ENCODE results near the gene C1QL4. TPM values are rescaled to one million over a fixed set of nuclear protein-coding genes. Genes with fewer than 3 reads are reported as not detected.
A peak's percentile ranks its signal among the peaks of the same experiment; 100 is the strongest.

The C1QL4 gene
- total RNA-seq, 1 experiment from 2014 or later: 2.1 TPM

DNA sequence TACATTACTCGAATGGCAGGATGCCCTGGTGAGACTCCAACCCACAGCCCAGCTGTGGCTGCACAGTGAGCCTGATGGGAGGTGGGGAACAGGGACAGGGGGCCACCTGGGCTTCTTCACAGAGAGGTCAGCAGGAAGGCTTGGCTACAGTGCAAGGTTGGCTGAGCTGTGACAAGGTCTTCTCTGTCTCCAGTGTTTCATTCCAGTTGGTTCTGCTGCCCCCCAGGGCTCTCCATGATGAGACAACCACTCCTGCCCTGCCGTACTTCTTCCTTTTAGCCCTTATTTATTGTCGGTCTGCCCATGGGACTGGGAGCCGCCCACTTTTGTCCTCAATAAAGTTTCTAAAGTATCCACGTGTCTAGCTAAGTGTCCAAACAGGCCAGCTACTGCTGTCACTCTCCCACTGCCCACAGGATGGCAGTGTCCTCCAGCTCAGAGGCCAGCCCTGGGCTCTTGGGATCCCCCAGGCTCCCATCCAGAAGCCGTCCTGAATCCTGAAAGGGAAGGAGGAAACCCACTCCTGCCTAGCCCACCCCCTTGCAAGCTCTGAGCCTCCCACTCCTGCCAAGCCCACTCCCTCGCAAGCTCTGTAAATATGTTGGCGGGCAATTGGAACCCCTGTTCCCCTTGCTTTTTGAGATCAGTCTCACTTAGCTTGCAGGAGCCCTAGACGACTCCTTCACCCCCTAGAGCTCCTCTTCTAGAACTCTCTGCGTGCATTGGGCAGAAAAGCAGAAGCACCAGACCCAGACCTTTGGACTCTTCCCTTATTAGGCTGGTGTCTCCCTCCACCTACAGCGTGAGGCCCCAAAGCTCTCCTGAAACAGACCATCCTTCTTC is 5.4 kb downstream of the C1QL4 start:
- Histone ChIP-seq H3K36me3 (ENCODE audit: control insufficient read depth, insufficient read depth, low read length) (peaks cover 2% of the 10 kb centered on the region; the same call in 1 of the 2 replicates), H3K27ac (ENCODE audit: low read length) (no peak overlapping the region), H3K4me1 (ENCODE audit: control insufficient read depth, insufficient read depth, low read length) (peaks cover 6% of the 10 kb centered on the region; the same call in 1 of the 2 replicates), H3K9me3 (ENCODE audit: control insufficient read depth, insufficient read depth, low read depth, low read length) (no peaks in the 10 kb centered on the region), H3K4me3 (ENCODE audit: low read depth in 2 of 2, low read length in 2 of 2) (no peak overlapping the region), H3K27me3 (ENCODE audit: control insufficient read depth, insufficient read depth, low read length) (no peaks in the 10 kb centered on the region)
- CTCF ChIA-PET: interaction anchor here (0.5 to 2.3 kb wide), 13 partner anchors 9 to 446 kb away, joined by 3 to 45 read pairs (median 7); partner anchors contain the start of genes PRPF40B and TROAP
- POLR2A ChIA-PET: interaction anchor here (0.5 kb wide), 2 partner anchors 15 to 27 kb away, joined by 6 read pairs; partner anchors contain the start of gene DNAJC22
- peak; percentile 83 for ATAC-seq
- DNase-seq (ENCODE audit: low read depth, low spot score): no peak
- intact Hi-C loops (cut with micrococcal nuclease; ENCODE audit: unreplicated experiment): no loop called here
- no peak for TF ChIP-seq POLR2AphosphoS5 (IDR thresholded peaks at IDR 0.05; ENCODE audit: low read depth, low read length)
- TF ChIP-seq CTCF (IDR thresholded peaks at IDR 0.05): peak; percentile 90
- no peak for TF ChIP-seq TCF7L2 (IDR thresholded peaks at IDR 0.05; ENCODE audit: low read depth, low read length)
- in situ Hi-C loops (cut with HindIII; ENCODE audit: low pct_unique_long_range_greater_than_20kb, low sequenced_read_pairs): no loop called here
- BruUV-seq (replicated peaks): no TSS peak

DNA sequence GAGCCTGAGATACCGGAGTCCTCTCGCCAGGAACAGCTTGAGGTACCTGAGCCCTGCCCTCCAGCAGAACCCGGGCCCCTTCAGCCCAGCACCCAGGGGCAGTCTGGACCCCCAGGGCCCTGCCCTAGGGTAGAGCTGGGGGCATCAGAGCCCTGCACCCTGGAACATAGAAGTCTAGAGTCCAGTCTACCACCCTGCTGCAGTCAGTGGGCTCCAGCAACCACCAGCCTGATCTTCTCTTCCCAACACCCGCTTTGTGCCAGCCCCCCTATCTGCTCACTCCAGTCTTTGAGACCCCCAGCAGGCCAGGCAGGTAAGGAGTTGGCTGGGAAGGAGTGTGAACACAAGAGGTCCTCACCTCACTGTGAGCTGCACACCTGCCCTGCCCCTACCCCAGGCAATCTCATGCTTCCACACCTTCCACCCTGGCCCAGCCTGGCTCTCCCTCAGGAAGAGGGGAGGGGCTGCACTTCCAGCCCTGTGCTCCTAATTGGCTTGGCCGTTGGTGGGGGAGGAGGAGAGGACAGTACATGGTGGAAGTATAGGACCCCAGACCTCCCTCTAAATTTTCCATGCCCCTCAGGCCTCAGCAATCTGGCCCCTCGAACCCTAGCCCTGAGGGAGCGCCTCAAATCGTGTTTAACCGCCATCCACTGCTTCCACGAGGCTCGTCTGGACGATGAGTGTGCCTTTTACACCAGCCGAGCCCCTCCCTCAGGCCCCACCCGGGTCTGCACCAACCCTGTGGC is 6.2 kb downstream of the C1QL4 start:
- POLR2A ChIA-PET: no interaction called here
- intact Hi-C loops (cut with micrococcal nuclease; ENCODE audit: unreplicated experiment) (no loop called here), in situ Hi-C loops (cut with HindIII; ENCODE audit: low pct_unique_long_range_greater_than_20kb, low sequenced_read_pairs) (no loop called here)

More for the DNA sequence above, 6.2 kb downstream of the C1QL4 start:
- ATAC-seq (no peak), DNase-seq (ENCODE audit: low read depth, low spot score) (no peak)
- no TSS peak for BruUV-seq (replicated peaks)
- H3K36me3 ChIP-seq (ENCODE audit: control insufficient read depth, insufficient read depth, low read length): peaks cover 2% of the 10 kb centered on the region; the same call in 1 of the 2 replicates
- H3K27ac ChIP-seq (ENCODE audit: low read length): no peak overlapping the region
- no peak overlapping the region for H3K4me3 ChIP-seq (ENCODE audit: low read depth in 2 of 2, low read length in 2 of 2)
- CTCF ChIA-PET: interaction anchor here (0.6 to 2.3 kb wide), 10 partner anchors 8 to 292 kb away, joined by 3 to 45 read pairs (median 8); partner anchors contain the start of genes PRPF40B and TROAP
- peaks cover 6% of the 10 kb centered on the region; the same call in 1 of the 2 replicates for H3K4me1 ChIP-seq (ENCODE audit: control insufficient read depth, insufficient read depth, low read length)
- TF ChIP-seq CTCF (IDR thresholded peaks at IDR 0.05) (no peak), POLR2AphosphoS5 (IDR thresholded peaks at IDR 0.05; ENCODE audit: low read depth, low read length) (no peak)
- H3K27me3 ChIP-seq (ENCODE audit: control insufficient read depth, insufficient read depth, low read length): no peaks in the 10 kb centered on the region
- H3K9me3 ChIP-seq (ENCODE audit: control insufficient read depth, insufficient read depth, low read depth, low read length): no peaks in the 10 kb centered on the region

All from Panc1 (cell line).